Measurements from ENCODE around the gene PEX26.
A peak's percentile ranks its signal among the peaks of the same experiment; 100 is the strongest.
"Not testable (repeated sequence)": the region's sequence is repeated elsewhere in the genome, so short reads cannot be mapped to it uniquely, and the experiment has no call there.

Gene PEX26

DNA sequence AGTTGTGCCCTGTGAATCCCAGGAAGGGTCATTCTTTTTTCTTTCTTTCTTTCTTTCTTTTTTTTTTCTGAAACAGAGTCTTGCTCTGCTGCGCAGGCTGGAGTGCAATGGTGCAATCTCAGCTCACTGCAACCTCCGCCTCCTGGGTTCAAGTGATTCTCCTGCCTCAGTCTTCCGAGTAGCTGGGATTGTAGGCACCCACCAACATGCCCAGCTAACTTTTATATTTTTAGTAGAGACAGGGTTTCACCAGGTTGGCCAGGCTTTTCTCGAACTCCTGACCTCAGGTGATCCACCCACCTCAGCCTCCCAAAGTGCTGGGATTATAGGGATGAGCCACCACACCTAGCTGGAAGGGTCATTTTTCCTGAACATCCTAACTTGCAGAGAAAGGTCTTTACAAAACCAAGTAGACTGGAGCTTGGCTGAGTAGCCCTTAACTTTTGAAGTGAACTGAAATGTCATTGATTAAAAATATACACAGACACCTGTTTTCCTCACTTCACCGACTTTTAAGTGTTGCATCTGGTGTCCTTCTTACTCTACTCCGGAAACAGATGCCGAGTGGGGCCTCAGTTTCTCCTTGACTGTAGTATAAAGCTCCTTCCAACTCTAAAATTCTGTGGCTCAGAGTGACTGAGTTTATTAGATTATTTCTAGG is 6.4 kb upstream of the PEX26 start:
- not testable (repeated sequence) for DNase-seq (ENCODE audit: low spot score)

GRCh38 chr22:18071968-18072310 is 5.9 kb upstream of the PEX26 start:
- no peak for DNase-seq (ENCODE audit: low spot score)

- DNase-seq (ENCODE audit: low spot score) = no peak
Measured at GRCh38 chr22:18073467-18073866, 4.3 kb upstream of the PEX26 start.

DNA sequence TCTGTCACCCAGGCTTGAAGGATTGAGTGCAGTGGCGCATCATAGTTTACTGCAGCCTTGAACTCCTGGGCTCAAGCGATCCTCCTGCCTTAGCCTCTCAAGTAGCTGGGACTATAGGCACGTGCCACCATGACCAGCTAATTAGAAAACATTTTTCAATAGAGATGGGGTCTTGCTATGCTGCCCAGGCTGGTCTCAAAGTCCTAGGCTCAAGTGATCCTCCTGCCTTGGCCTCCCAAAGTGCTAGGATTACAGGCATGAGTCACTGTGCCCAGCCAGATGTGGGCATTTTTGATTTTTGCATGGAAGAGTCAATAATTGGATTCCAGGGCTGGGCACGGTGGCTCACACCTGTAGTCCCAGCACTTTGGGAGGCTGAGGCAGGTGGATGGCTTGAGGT is 3.9 kb upstream of the PEX26 start:
- DNase-seq (ENCODE audit: low spot score) = not testable (repeated sequence)

GRCh38 chr22:18075101-18075719 is 2.6 kb upstream of the PEX26 start:
- DNase-seq (ENCODE audit: low spot score) = no peak

DNA sequence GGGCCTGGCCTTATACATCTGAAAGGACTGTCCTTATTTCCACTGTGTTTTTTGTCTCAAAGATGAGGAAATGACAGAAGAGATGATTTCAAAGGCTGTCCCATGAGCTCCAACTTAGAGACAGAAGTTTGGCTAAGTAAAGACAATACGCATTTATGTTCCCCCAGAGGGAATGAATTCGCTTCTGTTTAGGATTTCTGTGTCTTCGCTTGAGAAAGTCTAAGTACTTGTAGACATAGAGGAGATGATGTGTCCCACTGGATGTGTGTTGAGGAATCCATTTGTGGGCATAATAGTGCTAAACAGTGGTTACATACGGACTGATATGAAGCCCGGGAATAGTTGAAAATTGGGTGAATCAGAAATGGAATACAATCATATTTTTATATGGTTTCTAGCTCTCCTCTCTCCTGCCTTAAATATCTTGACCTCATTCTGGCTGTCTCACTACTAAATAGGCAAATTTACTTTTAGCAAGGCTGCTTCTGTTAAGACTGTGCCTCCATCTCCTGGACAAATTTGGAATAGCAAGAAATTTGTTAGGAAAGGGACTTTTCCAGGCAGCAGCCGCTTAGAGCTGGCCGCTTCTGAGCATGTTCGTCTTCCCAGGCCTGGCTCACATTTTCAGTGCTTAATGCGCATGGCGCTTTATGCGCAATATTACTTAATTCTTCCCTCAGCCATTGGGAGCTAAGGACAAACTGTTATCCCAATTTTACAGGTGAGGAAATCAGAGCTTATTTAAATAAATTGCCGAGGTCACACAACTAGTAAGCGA is 1.9 kb upstream of the PEX26 start:
- peak; percentile 63 for DNase-seq (ENCODE audit: low spot score)

DNA sequence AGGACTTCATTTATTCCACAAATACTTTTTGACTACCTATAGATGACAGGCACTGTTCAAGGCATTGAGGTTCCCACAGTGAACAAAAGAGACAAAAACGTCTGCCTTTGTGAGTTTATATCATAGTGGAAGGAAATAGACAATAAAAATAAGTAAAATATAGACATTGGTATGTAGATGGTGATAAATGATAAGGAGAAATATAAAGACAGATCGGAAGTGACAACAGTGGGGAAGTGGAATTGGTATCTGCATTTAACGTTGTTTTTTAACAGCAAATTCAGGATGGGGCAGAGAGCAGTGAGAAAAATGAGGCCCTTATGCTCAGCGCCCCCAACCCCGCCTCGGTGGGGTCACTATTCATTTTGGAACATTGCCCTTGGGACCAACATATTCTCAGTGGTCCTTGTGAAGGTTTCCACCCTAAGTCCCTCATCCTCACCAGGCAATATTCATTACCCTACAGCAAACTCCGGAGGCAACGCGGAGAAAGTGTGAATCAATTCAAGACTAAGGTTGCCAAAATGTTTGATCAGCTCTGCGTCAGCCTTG is 627 bp upstream of the PEX26 start:
- DNase-seq (ENCODE audit: low spot score) = no peak

- DNase-seq (ENCODE audit: low spot score) = peak; percentile 52
Measured at GRCh38 chr22:18078329-18079041, 695 bp downstream of the PEX26 start.

DNA sequence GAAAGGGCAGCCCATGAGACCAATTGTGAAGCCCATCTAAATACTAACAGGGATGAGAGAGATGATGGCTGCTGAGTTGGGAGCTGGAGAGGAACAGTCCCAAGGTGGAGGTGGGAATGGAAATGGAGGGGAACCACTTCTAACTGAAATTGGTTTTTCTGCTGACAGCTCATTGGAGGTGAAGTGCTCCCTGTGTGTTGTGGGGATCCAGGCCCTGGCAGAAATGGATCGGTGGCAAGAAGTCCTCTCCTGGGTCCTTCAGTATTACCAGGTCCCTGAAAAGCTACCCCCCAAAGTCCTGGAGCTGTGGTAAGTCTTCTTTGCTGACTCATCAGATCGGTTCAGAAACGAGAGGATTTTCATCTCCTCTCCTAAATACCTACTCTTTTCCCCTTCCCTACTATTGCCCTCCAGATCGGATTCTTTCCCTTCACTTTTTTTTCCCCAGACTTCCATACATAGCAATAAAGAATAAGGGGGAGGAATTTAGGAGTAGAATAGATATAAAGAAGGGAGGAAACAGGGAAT is 2.0 kb downstream of the PEX26 start:
- no peak for DNase-seq (ENCODE audit: low spot score)

GRCh38 chr22:18081416-18081815 is 3.6 kb downstream of the PEX26 start:
- no peak for DNase-seq (ENCODE audit: low spot score)

DNA sequence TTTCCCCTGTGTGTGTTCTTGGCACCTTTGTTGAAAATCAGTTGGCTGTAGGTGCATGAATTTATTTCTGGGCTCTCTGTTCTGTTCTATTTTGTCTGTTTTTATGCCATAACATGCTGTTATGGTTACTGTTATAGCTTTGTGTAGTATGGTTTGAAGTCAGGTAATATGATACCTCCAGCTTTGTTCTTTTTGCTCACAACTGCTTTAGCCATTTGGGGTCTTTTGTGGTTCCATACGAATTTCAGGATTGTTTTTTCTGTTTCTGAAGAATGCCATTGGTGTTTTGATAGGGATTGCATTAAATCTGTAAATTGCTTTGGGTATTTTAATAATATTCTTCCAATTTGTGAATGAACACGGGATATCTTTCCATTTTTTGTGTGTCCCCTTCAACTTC is 4.7 kb downstream of the PEX26 start:
- DNase-seq (ENCODE audit: low spot score) = no peak

DNA sequence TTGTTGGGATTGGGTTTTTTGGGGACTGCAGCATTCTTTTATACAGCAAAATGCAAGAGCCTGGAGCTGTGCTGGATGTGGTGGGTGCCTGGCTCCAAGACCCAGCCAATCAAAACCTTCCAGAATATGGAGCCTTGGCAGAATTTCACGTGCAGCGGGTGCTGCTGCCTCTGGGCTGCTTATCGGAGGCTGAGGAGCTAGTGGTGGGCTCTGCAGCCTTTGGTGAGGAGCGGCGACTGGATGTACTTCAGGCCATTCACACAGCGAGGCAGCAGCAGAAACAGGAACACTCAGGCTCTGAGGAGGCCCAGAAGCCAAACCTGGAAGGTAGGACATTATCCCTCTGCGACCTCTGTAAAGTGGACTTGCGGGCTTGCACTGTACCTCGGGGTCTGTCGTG is 5.6 kb downstream of the PEX26 start:
- DNase-seq (ENCODE audit: low spot score) = no peak

GRCh38 chr22:18085188-18085587 is 7.4 kb downstream of the PEX26 start:
- DNase-seq (ENCODE audit: low spot score) = no peak

GRCh38 chr22:18087350-18087855 is 9.6 kb downstream of the PEX26 start:
- DNase-seq (ENCODE audit: low spot score) = no peak

DNA sequence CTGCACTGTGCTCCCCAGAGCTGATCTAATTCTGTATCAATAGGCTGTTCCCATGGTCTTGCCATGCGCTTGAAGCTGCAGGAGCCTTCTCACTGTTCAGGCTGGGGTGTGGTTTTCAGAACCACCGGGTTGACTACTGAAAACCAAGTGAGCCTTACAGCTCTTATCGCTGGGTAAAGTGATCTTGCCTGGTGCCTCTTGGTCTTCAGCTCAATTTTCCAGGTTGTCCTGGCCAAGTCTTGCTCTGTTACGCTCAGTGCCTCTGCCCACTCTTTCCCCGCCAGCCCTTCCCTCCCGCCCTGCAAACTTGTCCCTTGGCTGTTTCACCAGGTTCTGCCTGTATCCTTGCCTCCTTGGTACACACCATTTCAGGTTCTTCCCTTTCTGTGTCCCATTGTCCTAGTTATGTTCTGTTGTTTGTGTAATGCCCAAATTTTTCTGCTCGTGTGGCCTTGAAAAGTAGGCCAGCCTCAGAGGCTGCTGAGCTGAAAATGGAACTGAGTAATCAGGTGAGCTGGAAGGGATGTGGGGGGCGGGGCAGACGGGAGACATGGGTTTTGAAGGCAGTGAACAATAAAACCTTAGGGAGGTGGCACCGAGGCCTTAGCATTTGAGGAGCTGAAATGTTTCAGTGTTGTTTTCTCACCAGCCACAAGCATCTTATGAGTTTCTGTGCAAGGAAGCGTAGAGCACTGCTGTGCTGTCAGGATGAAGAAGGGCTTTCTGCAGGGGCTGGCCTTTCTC is 11.2 kb downstream of the PEX26 start:
- no peak for DNase-seq (ENCODE audit: low spot score)

GRCh38 chr22:18090286-18090685 is 12.5 kb downstream of the PEX26 start:
- DNase-seq (ENCODE audit: low spot score) = no peak

- DNase-seq (ENCODE audit: low spot score) = no peak
Measured at GRCh38 chr22:18091478-18091877, 13.7 kb downstream of the PEX26 start.

DNA sequence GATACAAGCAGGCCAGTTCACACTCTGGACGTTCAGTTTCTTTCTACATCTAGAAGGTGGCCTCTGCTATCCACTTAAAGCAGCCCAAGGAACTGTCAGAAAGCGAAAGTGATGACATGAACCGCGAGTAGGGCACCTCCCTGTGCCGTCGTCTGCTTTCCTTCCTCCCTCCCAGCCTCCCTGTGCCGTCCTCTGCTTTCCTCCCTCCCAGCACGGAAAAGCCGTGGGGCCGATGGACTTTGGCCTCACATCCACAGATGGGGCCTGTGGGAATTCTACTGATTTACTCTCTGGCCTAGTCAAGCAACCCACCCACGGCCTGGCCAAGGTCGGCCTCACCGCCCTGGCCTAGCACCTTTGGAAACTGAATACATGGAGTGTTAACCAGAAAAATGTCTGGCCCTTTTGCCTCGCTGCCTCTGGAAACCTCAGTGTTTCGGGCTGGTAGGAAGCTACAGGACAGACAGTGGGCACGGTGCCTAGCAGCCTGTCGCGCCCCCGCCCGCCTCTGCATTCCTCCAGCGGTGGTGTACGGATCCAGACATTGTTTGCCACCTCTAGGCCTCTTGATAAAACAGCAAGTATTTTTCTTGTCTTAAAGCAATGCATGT is 14.2 kb downstream of the PEX26 start:
- DNase-seq (ENCODE audit: low spot score) = no peak

- no peak for DNase-seq (ENCODE audit: low spot score)
Measured at GRCh38 chr22:18093661-18094060, 15.9 kb downstream of the PEX26 start.

- no peak for DNase-seq (ENCODE audit: low spot score)
Measured at GRCh38 chr22:18095101-18095805, 17.5 kb downstream of the PEX26 start.
